K562 (cell line): ENCODE measurements around the gene YLPM1. TPM values are rescaled to one million over a fixed set of nuclear protein-coding genes. Genes with fewer than 3 reads are reported as not detected.

Source experiments
- ATAC-seq: fragments of 200-7000 bp; cut with Tn5 transposase; 3 replicates; pipeline ENCODE4 v1.9.1; 2020; ENCODE audit warnings: moderate library complexity
- BruUV-seq: library from RNA; stranded (reverse); fragments of 400-500 nt; replicated peaks from 2 replicates; lab custom pipeline; 2021; lab: Mats Ljungman, UMichigan
- CTCF ChIA-PET: fragments of 300-600 bp; formaldehyde crosslinking; extraction: SDS; loops from one replicate; lab custom pipeline; 2021; ENCODE audit warnings: low intra/inter-chr PET ratio; lab: Yijun Ruan, JAX
- POLR2A ChIA-PET: fragments of 300-600, 350-650 bp; sonication (Branson Sonifier 250); formaldehyde crosslinking; extraction: SDS; loops from one replicate; lab custom pipeline; 2021; ENCODE audit warnings: antibody characterized with exemption, inconsistent platforms; lab: Yijun Ruan, JAX
- DNase-seq, 4 experiments: peaks; one replicate each; pipeline versions ENCODE4 v3.0.0 to v3.0.0-alpha.2; 2011 to 2018; ENCODE audit warnings: low spot score in 3 of 4, mixed read lengths in 3 of 4; ENCODE audit errors: extremely low read depth in 1 of 4
- FAIRE-seq: peaks from 2 replicates; lab custom pipeline; 2011; peaks lifted over from hg19 to GRCh38; lab: Jason Lieb, UNC
- H2AFZ ChIP-seq: 2 replicates; pipeline ENCODE4 v1.6.0; 2011; ENCODE audit warnings: low read depth, low read length, control low read depth, inconsistent platforms
- H3K27ac ChIP-seq: fragments of 200-600 bp; 3 replicates; pipeline ENCODE4 v1.8.0; 2011; ENCODE audit warnings: low read depth, mild to moderate bottlenecking, control low read depth, inconsistent platforms, low read length, moderate library complexity, mixed read lengths; ENCODE audit errors: extremely low read depth
- H3K27me3 ChIP-seq, 2 experiments: fragments of 300-600 bp in 1 of 2; 2 replicates in 1 of 2; 3 replicates in 1 of 2; pipeline versions ENCODE4 v1.6.0 to v1.8.0; 2011; ENCODE audit warnings: inconsistent platforms in 2 of 2, low read length in 2 of 2, mild to moderate bottlenecking in 1 of 2, mixed read lengths in 1 of 2, moderate library complexity in 1 of 2; ENCODE audit not compliant: control insufficient read depth in 2 of 2, insufficient read depth in 2 of 2
- H3K36me3 ChIP-seq: fragments of 300-600 bp; 3 replicates; pipeline ENCODE4 v1.8.0; 2011; ENCODE audit warnings: mild to moderate bottlenecking, low read length, inconsistent platforms; ENCODE audit not compliant: control insufficient read depth, insufficient read depth
- H3K4me1 ChIP-seq, 2 experiments: fragments of 200-600 bp in 1 of 2; replicated peaks in 1 of 2; 2 replicates in 1 of 2; 3 replicates in 1 of 2; pipeline versions ENCODE4 v1.5.1 to v1.8.0; 2011; ENCODE audit warnings: inconsistent platforms in 2 of 2, low read length in 2 of 2, mild to moderate bottlenecking in 1 of 2, mixed read lengths in 1 of 2, moderate library complexity in 1 of 2; ENCODE audit not compliant: control insufficient read depth in 2 of 2, insufficient read depth in 2 of 2
- H3K4me2 ChIP-seq: 2 replicates; pipeline ENCODE4 v1.6.1; 2011; ENCODE audit warnings: low read length, control low read depth, inconsistent platforms, mixed read lengths; ENCODE audit not compliant: insufficient read depth
- H3K4me3 ChIP-seq: fragments of 200-600 bp; sonication (generic), shearing (Covaris generic); 2 replicates; pipeline ENCODE4 v1.5.1; 2016; ENCODE audit warnings: control low read depth, inconsistent platforms
- H3K79me2 ChIP-seq: fragments of 200-600 bp; 3 replicates; pipeline ENCODE4 v1.8.0; 2011; ENCODE audit warnings: low read length, inconsistent platforms; ENCODE audit not compliant: control insufficient read depth, insufficient read depth
- H3K9ac ChIP-seq, 2 experiments: 2 replicates each; pipeline versions ENCODE4 v1.6.0 to v1.6.1; 2011; ENCODE audit warnings: low read depth in 2 of 2, low read length in 2 of 2, control low read depth in 1 of 2, inconsistent platforms in 1 of 2, mild to moderate bottlenecking in 1 of 2, mixed read lengths in 1 of 2; ENCODE audit not compliant: insufficient read depth in 1 of 2
- H3K9me1 ChIP-seq: one replicate; pipeline ENCODE4 v1.6.0; 2011; ENCODE audit warnings: inconsistent platforms, mild to moderate bottlenecking, low read length, moderate library complexity; ENCODE audit not compliant: control insufficient read depth, insufficient read depth
- H3K9me3 ChIP-seq: replicated peaks from 2 replicates; pipeline ENCODE4 v1.5.1; 2011; ENCODE audit warnings: low read depth, low read length, inconsistent platforms; ENCODE audit not compliant: control insufficient read depth, insufficient read depth
- H4K20me1 ChIP-seq: replicated peaks from 2 replicates; pipeline ENCODE4 v1.6.1; 2011; ENCODE audit warnings: low read length, inconsistent platforms, mixed read lengths; ENCODE audit not compliant: control insufficient read depth, insufficient read depth
- HDAC6 ChIP-seq: IDR thresholded peaks from 2 replicates; pipeline ENCODE4 v1.6.1; 2012; ENCODE audit warnings: low read depth, mild to moderate bottlenecking, control low read depth, inconsistent platforms, low read length, moderate library complexity
- KLF6 ChIP-seq: fragments of 250-450 bp; sonication (Bioruptor Pico); IDR thresholded peaks from 2 replicates; pipeline ENCODE4 v1.4.0; 2020; ENCODE audit warnings: mild to moderate bottlenecking, moderate library complexity, borderline replicate concordance
- NKRF ChIP-seq: fragments of 450-650 bp; IDR thresholded peaks from 2 replicates; pipeline ENCODE4 v1.6.1; 2016; ENCODE audit warnings: borderline replicate concordance
- PURB ChIP-seq: sonication (generic); formaldehyde crosslinking; IDR thresholded peaks from 2 replicates; pipeline ENCODE4 v1.9.0; 2021; ENCODE audit warnings: low read depth, mild to moderate bottlenecking, missing genetic modification reagents
- RBM14 ChIP-seq: fragments of 200-400 bp; formaldehyde crosslinking; IDR thresholded peaks from 2 replicates; pipeline ENCODE4 v1.6.1; 2018; ENCODE audit warnings: low read depth, mild to moderate bottlenecking, low read length, moderate library complexity, borderline replicate concordance; ENCODE audit not compliant: insufficient read depth
- RFX1 ChIP-seq: fragments of 450-650 bp; IDR thresholded peaks from 2 replicates; pipeline ENCODE4 v1.6.1; 2016; ENCODE audit warnings: mild to moderate bottlenecking, moderate library complexity
- SIN3B ChIP-seq: fragments of 450-650 bp; IDR thresholded peaks from 2 replicates; pipeline ENCODE4 v1.6.1; 2017; ENCODE audit warnings: low read depth, mild to moderate bottlenecking, moderate library complexity
- SNRNP70 ChIP-seq: fragments of 200-400 bp; formaldehyde crosslinking; optimal IDR thresholded peaks from 2 replicates; pipeline ENCODE3; 2017; ENCODE audit warnings: low read depth, low read length
- ZFP30 ChIP-seq: fragments of 250-450 bp; sonication (Bioruptor Pico); IDR thresholded peaks from 2 replicates; pipeline ENCODE4 v1.8.0; 2022; ENCODE audit warnings: moderate library complexity, mild to moderate bottlenecking, inconsistent platforms, borderline replicate concordance
- ZNF398 ChIP-seq: fragments of 250-450 bp; sonication (Bioruptor Pico); IDR thresholded peaks from 2 replicates; pipeline ENCODE4 v1.8.0; 2021; ENCODE audit warnings: moderate library complexity, mild to moderate bottlenecking, inconsistent platforms
- ZNF655 ChIP-seq: fragments of 250-450 bp; sonication (Bioruptor Pico); IDR thresholded peaks from 2 replicates; pipeline ENCODE4 v1.5.0; 2021
- WGBS: fragments of 100-300 bp; shearing (Covaris generic); methylation state at CpG from one replicate; pipeline ENCODE4 v1.1.6; 2016; ENCODE audit warnings: low coverage, mixed read lengths; ENCODE audit not compliant: insufficient coverage; ENCODE audit errors: missing lambda C conversion rate; 5-methylcytosine and 5-hydroxymethylcytosine counted together
- in situ Hi-C: fragments of 300-500 bp; cut with MboI; formaldehyde crosslinking; loops from 4 replicates; pipeline ENCODE4 v1.15.0; 2018; ENCODE audit warnings: inconsistent platforms, mixed read lengths
- intact Hi-C: fragments of 100-400 bp; cut with micrococcal nuclease; formaldehyde crosslinking; loops from 2 replicates; pipeline ENCODE4 v1.14.2; 2022
- polyA plus RNA-seq, 8 experiments: library from polyadenylated mRNA; depleted of rRNA in 4 of 8; stranded (reverse) in 5 of 8; unstranded in 3 of 8; fragments of >200 nt; fragmentation: Nextera tagmentation in 2 of 8; fragmentation: Illumina TruSeq in 1 of 8; extraction: Ambion mirVana in 2 of 8; extraction: Trizol in 1 of 8; gene quantifications; 2 replicates each; pipeline versions ENCODE4 v1.2.1 to v1.2.3, GENCODE V29; 2011 to 2014; ENCODE audit warnings: inconsistent platforms in 1 of 8, missing spikeins in 1 of 8
- total RNA-seq, 7 experiments: library from RNA; depleted of rRNA in 6 of 7; stranded (reverse); fragments of >200 nt in 6 of 7; fragmentation: Illumina TruSeq in 2 of 7; extraction: Trizol in 2 of 7; gene quantifications; 2 replicates each; pipeline versions ENCODE4 v1.2.1 to v1.2.3, GENCODE V29; 2011 to 2021; ENCODE audit warnings: low replicate concordance in 1 of 7

Gene YLPM1
- total and polyA plus RNA-seq, 9 of the 15 experiments (the other 6 are each of a cell fraction or from before 2014, with no cell fraction given), result 7.2 to 32.7 (median 14.6) TPM

GRCh38 chr14:74832849-74833248 is 69.7 kb downstream of the YLPM1 start:
- H3K79me2 ChIP-seq, result no peaks in the 10 kb centered on the region
- H3K36me3 ChIP-seq, result peaks cover 51% of the 10 kb centered on the region
- no peak overlapping the region for H3K27ac ChIP-seq
- WGBS, result 94% methylated on average over 4 of the region's 4 CpGs
- ATAC-seq, result no peak
- H3K4me2 ChIP-seq, result no peak overlapping the region
- no peak overlapping the region for H3K4me3 ChIP-seq
- intact Hi-C loops, result no loop called here
- H3K9me1 ChIP-seq, result no peaks in the 10 kb centered on the region
- no TSS peak for BruUV-seq
- in situ Hi-C loops, result no loop called here
- TF ChIP-seq ZFP30 (CRISPR knock-in tag) (no peak), PURB (CRISPR knock-in tag) (no peak), RFX1 (no peak), ZNF655 (no peak), SIN3B (no peak), KLF6 (CRISPR knock-in tag) (no peak), ZNF398 (CRISPR knock-in tag) (no peak), RBM14 (no peak), NKRF (no peak), HDAC6 (no peak), SNRNP70 (no peak)
- TF ChIP-seq, all 486 proteins: peak for 0
- no peak for DNase-seq
- no peak overlapping the region for H2AFZ ChIP-seq
- CTCF ChIA-PET, result no interaction called here
- POLR2A ChIA-PET, result no interaction called here
- FAIRE-seq, result no peak
- H3K9ac ChIP-seq, result no peak overlapping the region
- no peaks in the 10 kb centered on the region for H4K20me1 ChIP-seq
- H3K9me3 ChIP-seq, result no peaks in the 10 kb centered on the region
- H3K27me3 ChIP-seq, result no peaks in the 10 kb centered on the region
- no peaks in the 10 kb centered on the region; a peak in 1 of 5 replicates for H3K4me1 ChIP-seq
